A673 (cell line): ENCODE results near the gene CRISPLD2.

Experiments used
- CTCF ChIP-seq: fragments of 300-800, 200-600 bp; sonication (generic); conservative IDR thresholded peaks from 2 replicates; pipeline ENCODE4 v1.5.1; 2017; ENCODE audit warnings: low read depth, mild to moderate bottlenecking, antibody characterized with exemption, low read length, moderate library complexity, mixed read lengths
- EZH2 ChIP-seq: fragments of 200-600 bp; sonication (generic); IDR thresholded peaks from 2 replicates; pipeline ENCODE4 v1.6.1; 2017; ENCODE audit warnings: borderline replicate concordance, low read depth, mild to moderate bottlenecking, mixed read lengths, antibody characterized with exemption, low read length; ENCODE audit not compliant: poor library complexity, severe bottlenecking

DNA sequence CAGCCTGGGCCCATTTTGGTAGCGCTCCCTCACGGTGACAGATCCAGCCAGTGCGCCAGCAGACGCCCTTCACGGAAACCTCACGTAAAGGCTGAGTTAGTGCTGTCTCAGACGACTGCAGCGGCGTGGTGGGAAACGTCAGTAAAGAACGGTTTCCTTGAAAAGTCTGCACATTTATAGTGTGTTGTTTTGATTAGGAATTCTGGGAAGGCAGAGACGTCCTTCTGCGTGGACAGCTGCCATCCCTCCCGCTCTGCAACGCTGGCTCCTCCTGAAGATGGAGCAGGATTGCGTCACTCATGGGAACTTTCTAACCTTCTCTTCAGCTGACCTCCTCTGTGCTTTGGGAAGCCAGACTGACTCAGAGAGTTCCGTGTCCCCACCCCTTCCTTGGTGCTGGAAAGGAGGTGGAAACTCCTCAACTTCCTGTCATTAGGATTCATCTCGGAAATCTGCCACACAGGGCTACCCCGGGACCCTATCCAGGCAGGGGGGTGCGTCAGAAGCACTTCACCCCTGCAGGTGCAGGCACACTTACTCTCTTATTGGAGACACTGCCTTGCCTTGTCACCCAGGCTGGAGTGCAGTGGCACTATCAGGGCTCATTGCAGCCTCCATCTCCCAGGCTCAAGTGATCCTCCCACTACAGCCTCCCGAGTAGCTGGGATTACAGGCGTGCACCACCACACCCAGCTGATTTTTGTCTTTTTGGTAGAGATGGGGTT is 24.3 kb upstream of the CRISPLD2 start:
- TF ChIP-seq EZH2 (no peak), CTCF (no peak)
